ENCODE measurements around the gene RASGRF2.

DNA sequence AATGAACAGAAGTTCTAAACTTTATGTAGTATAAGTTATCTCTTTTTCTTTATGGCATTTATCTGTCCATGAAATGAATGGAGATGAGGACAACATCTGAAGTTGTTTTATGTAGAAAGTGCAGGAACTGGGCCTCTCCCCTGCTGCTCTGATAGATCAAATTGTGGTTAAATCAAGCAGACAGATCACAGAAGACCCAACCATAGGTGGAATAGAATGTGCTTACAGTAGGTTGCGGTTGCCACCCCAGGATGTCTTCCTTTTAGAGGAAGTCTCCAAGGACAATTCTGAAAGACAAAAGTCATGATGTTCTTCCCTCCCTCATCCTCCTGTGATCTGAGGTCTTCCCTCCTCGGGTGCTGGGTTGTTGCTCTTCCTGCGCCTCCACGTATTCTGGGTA is 12.9 kb downstream of the RASGRF2 start:
- TF ChIP-seq EZH2 (IDR thresholded peaks at IDR 0.05; ENCODE audit: insufficient read depth, poor library complexity, severe bottlenecking) (no peak), EZH2phosphoT487 (IDR thresholded peaks at IDR 0.05; ENCODE audit: insufficient read depth, low read depth) (no peak)

Data from GM23248 (cell line).